NOMO-1 (cell line): ENCODE results near the gene MED10.
"Not testable (repeated sequence)": the region's sequence is repeated elsewhere in the genome, so short reads cannot be mapped to it uniquely, and the experiment has no call there.

Experiments
- DNase-seq, 2 experiments: peaks; one replicate each; lab custom pipeline; 2025; ENCODE audit not compliant: unreplicated experiment in 2 of 2; lab: John Stamatoyannopoulos, UW

MED10 gene

GRCh38 chr5:6376974-6377520, 1.3 kb downstream of the MED10 start:
- DNase-seq = no peak

GRCh38 chr5:6373081-6373846, 5.1 kb downstream of the MED10 start:
- DNase-seq = no peak

GRCh38 chr5:6372251-6373080, 5.9 kb downstream of the MED10 start:
- no peak for DNase-seq

GRCh38 chr5:6371079-6371810, 7.1 kb downstream of the MED10 start:
- DNase-seq = no peak

- DNase-seq = no peak
Observed at GRCh38 chr5:6370580-6370979, 7.8 kb downstream of the MED10 start.

- DNase-seq = peak; percentile 15 to 18
Observed at GRCh38 chr5:6365977-6366590, 12.3 kb downstream of the MED10 start.

GRCh38 chr5:6365142-6365976, 13.0 kb downstream of the MED10 start:
- DNase-seq = no peak

- not testable (repeated sequence) for DNase-seq
Observed at GRCh38 chr5:6363454-6364011, 14.8 kb downstream of the MED10 start.

- no peak for DNase-seq
Observed at GRCh38 chr5:6362846-6363245, 15.5 kb downstream of the MED10 start.

- no peak for DNase-seq
Observed at GRCh38 chr5:6361101-6361500, 17.2 kb downstream of the MED10 start.

- DNase-seq = no peak
Observed at GRCh38 chr5:6360323-6361072, 17.8 kb downstream of the MED10 start.

- DNase-seq = no peak
Observed at GRCh38 chr5:6359555-6360322, 18.6 kb downstream of the MED10 start.

- no peak for DNase-seq
Observed at GRCh38 chr5:6358434-6358820, 19.9 kb downstream of the MED10 start.

- DNase-seq = not testable (repeated sequence)
Observed at GRCh38 chr5:6357817-6358433, 20.4 kb downstream of the MED10 start.

- DNase-seq = no peak
Observed at GRCh38 chr5:6356578-6357164, 21.7 kb downstream of the MED10 start.

- DNase-seq = no peak
Observed at GRCh38 chr5:6355294-6355693, 23.1 kb downstream of the MED10 start.

GRCh38 chr5:6354848-6355247, 23.5 kb downstream of the MED10 start:
- DNase-seq = no peak
